ENCODE measurements around the gene ZNRF2.

The ZNRF2 gene

GRCh38 chr7:30349816-30350215, 65.4 kb downstream of the ZNRF2 start:
- no peak overlapping the region for H3K27ac ChIP-seq (ENCODE audit: low read depth, low read length)
- no peaks in the 10 kb centered on the region for H3K9me3 ChIP-seq (ENCODE audit: control insufficient read depth in 5 of 5, low read length in 5 of 5)

DNA sequence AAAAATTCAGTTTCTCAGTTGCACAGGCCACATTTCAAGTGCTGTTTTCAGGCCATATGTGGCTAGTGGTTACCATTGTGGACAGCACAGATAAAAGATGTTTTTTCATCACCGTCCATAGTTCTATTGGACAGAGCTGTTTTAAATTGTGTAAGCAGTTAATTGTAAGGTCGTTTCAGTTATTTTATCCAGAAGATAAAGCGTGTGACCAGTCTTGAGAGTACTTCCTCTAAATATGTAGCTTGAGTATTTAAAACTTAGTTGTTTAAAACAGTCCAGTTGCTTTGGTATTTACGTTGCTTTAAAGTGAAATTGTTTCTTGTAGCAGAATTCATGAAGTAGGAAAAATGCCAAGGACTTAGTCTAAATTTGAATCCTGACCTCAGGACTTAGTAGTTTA, 66.9 kb downstream of the ZNRF2 start:
- Histone ChIP-seq H3K9ac (ENCODE audit: low read length in 5 of 5) (no peak overlapping the region), H3K27me3 (ENCODE audit: control insufficient read depth in 5 of 5, insufficient read depth in 4 of 5, low read length in 5 of 5) (no peaks in the 10 kb centered on the region), H3K36me3 (ENCODE audit: control insufficient read depth in 5 of 5, insufficient read depth in 5 of 5, low read length in 5 of 5) (no peaks in the 10 kb centered on the region), H3K9me3 (ENCODE audit: control insufficient read depth in 5 of 5, low read length in 5 of 5) (no peaks in the 10 kb centered on the region), H3K27ac (ENCODE audit: low read depth, low read length) (no peak overlapping the region), H3K4me1 (ENCODE audit: control insufficient read depth in 5 of 5, insufficient read depth in 5 of 5, low read length in 5 of 5) (peaks cover 0 to 23% (median 3%) of the 10 kb centered on the region in 5 donors), H3K4me3 (ENCODE audit: low read depth in 1 of 5, low read length in 5 of 5) (no peak overlapping the region)

More at GRCh38 chr7:30349816-30350215, 65.4 kb downstream of the ZNRF2 start:
- Histone ChIP-seq H3K36me3 (ENCODE audit: control insufficient read depth in 5 of 5, insufficient read depth in 5 of 5, low read length in 5 of 5) (no peaks in the 10 kb centered on the region), H3K27me3 (ENCODE audit: control insufficient read depth in 5 of 5, insufficient read depth in 4 of 5, low read length in 5 of 5) (no peaks in the 10 kb centered on the region), H3K4me3 (ENCODE audit: low read depth in 1 of 5, low read length in 5 of 5) (no peak overlapping the region), H3K9ac (ENCODE audit: low read length in 5 of 5) (peak overlapping the region in 1 of 5 donors; percentile 13), H3K4me1 (ENCODE audit: control insufficient read depth in 5 of 5, insufficient read depth in 5 of 5, low read length in 5 of 5) (peaks cover 0 to 24% (median 4%) of the 10 kb centered on the region in 5 donors)

GRCh38 chr7:30351724-30352123, 67.3 kb downstream of the ZNRF2 start:
- no peaks in the 10 kb centered on the region for H3K36me3 ChIP-seq (ENCODE audit: control insufficient read depth in 5 of 5, insufficient read depth in 5 of 5, low read length in 5 of 5)
- H3K9me3 ChIP-seq (ENCODE audit: control insufficient read depth in 5 of 5, low read length in 5 of 5), result no peaks in the 10 kb centered on the region
- H3K4me1 ChIP-seq (ENCODE audit: control insufficient read depth in 5 of 5, insufficient read depth in 5 of 5, low read length in 5 of 5), result peaks cover 0 to 23% (median 3%) of the 10 kb centered on the region in 5 donors
- H3K4me3 ChIP-seq (ENCODE audit: low read depth in 1 of 5, low read length in 5 of 5), result no peak overlapping the region
- H3K27me3 ChIP-seq (ENCODE audit: control insufficient read depth in 5 of 5, insufficient read depth in 4 of 5, low read length in 5 of 5), result no peaks in the 10 kb centered on the region
- no peak overlapping the region for H3K27ac ChIP-seq (ENCODE audit: low read depth, low read length)
- H3K9ac ChIP-seq (ENCODE audit: low read length in 5 of 5), result no peak overlapping the region

DNA sequence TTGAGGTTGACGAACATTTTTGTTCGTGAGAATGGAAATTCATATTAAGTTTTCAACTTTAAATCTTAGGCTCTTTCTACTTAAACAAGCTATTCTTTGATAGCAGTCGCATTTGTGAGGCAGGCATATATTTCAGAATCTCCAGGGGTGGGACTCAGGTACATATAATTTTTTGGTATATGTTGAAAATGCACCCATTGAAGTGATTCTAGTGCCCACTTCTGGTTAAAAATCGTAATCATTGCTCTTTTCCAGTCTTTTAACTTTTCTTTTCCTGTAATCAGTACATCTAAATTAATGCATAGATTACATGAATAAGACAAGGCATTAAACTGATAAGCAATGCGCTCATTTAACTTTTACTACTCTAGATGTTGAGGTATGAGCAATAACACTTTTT, 67.8 kb downstream of the ZNRF2 start:
- no peak overlapping the region for H3K9ac ChIP-seq (ENCODE audit: low read length in 5 of 5)
- no peak overlapping the region for H3K4me3 ChIP-seq (ENCODE audit: low read depth in 1 of 5, low read length in 5 of 5)
- no peak overlapping the region for H3K27ac ChIP-seq (ENCODE audit: low read depth, low read length)
- no peaks in the 10 kb centered on the region for H3K9me3 ChIP-seq (ENCODE audit: control insufficient read depth in 5 of 5, low read length in 5 of 5)
- no peaks in the 10 kb centered on the region for H3K36me3 ChIP-seq (ENCODE audit: control insufficient read depth in 5 of 5, insufficient read depth in 5 of 5, low read length in 5 of 5)
- peaks cover 0 to 23% (median 3%) of the 10 kb centered on the region in 5 donors for H3K4me1 ChIP-seq (ENCODE audit: control insufficient read depth in 5 of 5, insufficient read depth in 5 of 5, low read length in 5 of 5)
- H3K27me3 ChIP-seq (ENCODE audit: control insufficient read depth in 5 of 5, insufficient read depth in 4 of 5, low read length in 5 of 5), result no peaks in the 10 kb centered on the region

DNA sequence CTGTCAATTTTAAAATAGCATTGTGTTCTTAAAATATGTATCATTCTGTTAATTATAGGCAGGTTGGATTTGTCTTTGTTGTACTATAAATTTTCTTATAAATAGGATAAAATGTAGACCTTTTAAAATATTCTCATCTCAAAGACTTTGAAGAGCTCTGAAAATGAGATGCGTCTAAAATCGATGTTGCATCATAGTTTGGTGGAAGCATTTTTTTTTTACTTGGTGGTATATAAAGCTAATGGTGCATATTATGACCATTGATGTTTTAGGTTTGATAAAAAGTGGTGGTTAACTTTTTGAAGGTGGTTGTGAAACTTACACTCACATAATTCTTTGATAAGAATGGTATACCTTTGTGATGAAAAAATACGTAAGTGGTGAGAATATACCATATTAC, 69.1 kb downstream of the ZNRF2 start:
- Histone ChIP-seq H3K4me3 (ENCODE audit: low read depth in 1 of 5, low read length in 5 of 5) (no peak overlapping the region), H3K4me1 (ENCODE audit: control insufficient read depth in 5 of 5, insufficient read depth in 5 of 5, low read length in 5 of 5) (peaks cover 0 to 20% (median 0%) of the 10 kb centered on the region in 5 donors), H3K27me3 (ENCODE audit: control insufficient read depth in 5 of 5, insufficient read depth in 4 of 5, low read length in 5 of 5) (no peaks in the 10 kb centered on the region), H3K9ac (ENCODE audit: low read length in 5 of 5) (no peak overlapping the region), H3K27ac (ENCODE audit: low read depth, low read length) (no peak overlapping the region), H3K36me3 (ENCODE audit: control insufficient read depth in 5 of 5, insufficient read depth in 5 of 5, low read length in 5 of 5) (peaks cover 0 to 9% (median 0%) of the 10 kb centered on the region in 5 donors), H3K9me3 (ENCODE audit: control insufficient read depth in 5 of 5, low read length in 5 of 5) (no peaks in the 10 kb centered on the region)

- Histone ChIP-seq H3K36me3 (ENCODE audit: control insufficient read depth in 5 of 5, insufficient read depth in 5 of 5, low read length in 5 of 5) (peaks cover 0 to 9% (median 0%) of the 10 kb centered on the region in 5 donors), H3K9me3 (ENCODE audit: control insufficient read depth in 5 of 5, low read length in 5 of 5) (no peaks in the 10 kb centered on the region), H3K27me3 (ENCODE audit: control insufficient read depth in 5 of 5, insufficient read depth in 4 of 5, low read length in 5 of 5) (no peaks in the 10 kb centered on the region), H3K4me3 (ENCODE audit: low read depth in 1 of 5, low read length in 5 of 5) (no peak overlapping the region), H3K9ac (ENCODE audit: low read length in 5 of 5) (no peak overlapping the region), H3K4me1 (ENCODE audit: control insufficient read depth in 5 of 5, insufficient read depth in 5 of 5, low read length in 5 of 5) (peaks cover 0 to 14% (median 0%) of the 10 kb centered on the region in 5 donors), H3K27ac (ENCODE audit: low read depth, low read length) (no peak overlapping the region)
Observed at GRCh38 chr7:30353932-30354607, 69.7 kb downstream of the ZNRF2 start.

GRCh38 chr7:30354791-30355190, 70.4 kb downstream of the ZNRF2 start:
- H3K4me3 ChIP-seq (ENCODE audit: low read depth in 1 of 5, low read length in 5 of 5), result no peak overlapping the region
- H3K9me3 ChIP-seq (ENCODE audit: control insufficient read depth in 5 of 5, low read length in 5 of 5), result no peaks in the 10 kb centered on the region
- peaks cover 0 to 11% (median 0%) of the 10 kb centered on the region in 5 donors for H3K4me1 ChIP-seq (ENCODE audit: control insufficient read depth in 5 of 5, insufficient read depth in 5 of 5, low read length in 5 of 5)
- H3K27ac ChIP-seq (ENCODE audit: low read depth, low read length), result no peak overlapping the region
- H3K9ac ChIP-seq (ENCODE audit: low read length in 5 of 5), result no peak overlapping the region
- H3K27me3 ChIP-seq (ENCODE audit: control insufficient read depth in 5 of 5, insufficient read depth in 4 of 5, low read length in 5 of 5), result no peaks in the 10 kb centered on the region
- peaks cover 0 to 9% (median 2%) of the 10 kb centered on the region in 5 donors for H3K36me3 ChIP-seq (ENCODE audit: control insufficient read depth in 5 of 5, insufficient read depth in 5 of 5, low read length in 5 of 5)

DNA sequence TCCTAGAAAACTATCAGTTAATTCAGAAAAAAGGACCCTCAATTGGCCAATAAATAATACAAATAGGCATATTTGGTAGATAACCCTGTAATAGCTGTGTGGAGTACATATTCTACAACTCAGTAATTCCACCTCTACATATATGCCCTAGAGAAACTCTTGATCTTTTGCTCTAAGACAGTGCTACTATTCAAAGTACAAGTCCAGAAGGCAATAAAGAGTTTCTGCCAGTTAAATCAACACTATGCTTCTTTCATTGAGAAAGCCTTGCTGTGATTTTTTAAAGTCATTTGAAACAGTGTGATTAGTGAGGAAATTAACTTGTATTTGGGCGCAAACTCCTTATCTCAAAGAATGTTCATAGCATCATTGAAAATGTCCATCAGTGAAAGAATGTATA, 75.6 kb downstream of the ZNRF2 start:
- no peak overlapping the region for H3K27ac ChIP-seq (ENCODE audit: low read depth, low read length)
- H3K36me3 ChIP-seq (ENCODE audit: control insufficient read depth in 5 of 5, insufficient read depth in 5 of 5, low read length in 5 of 5), result peaks cover 0 to 9% (median 2%) of the 10 kb centered on the region in 5 donors
- H3K27me3 ChIP-seq (ENCODE audit: control insufficient read depth in 5 of 5, insufficient read depth in 4 of 5, low read length in 5 of 5), result no peaks in the 10 kb centered on the region
- no peaks in the 10 kb centered on the region for H3K9me3 ChIP-seq (ENCODE audit: control insufficient read depth in 5 of 5, low read length in 5 of 5)
- no peaks in the 10 kb centered on the region for H3K4me1 ChIP-seq (ENCODE audit: control insufficient read depth in 5 of 5, insufficient read depth in 5 of 5, low read length in 5 of 5)
- H3K9ac ChIP-seq (ENCODE audit: low read length in 5 of 5), result no peak overlapping the region
- no peak overlapping the region for H3K4me3 ChIP-seq (ENCODE audit: low read depth in 1 of 5, low read length in 5 of 5)

GRCh38 chr7:30363778-30364563, 79.6 kb downstream of the ZNRF2 start:
- H3K27me3 ChIP-seq (ENCODE audit: control insufficient read depth in 5 of 5, insufficient read depth in 4 of 5, low read length in 5 of 5), result no peaks in the 10 kb centered on the region
- peaks cover 0 to 4% (median 3%) of the 10 kb centered on the region in 5 donors for H3K36me3 ChIP-seq (ENCODE audit: control insufficient read depth in 5 of 5, insufficient read depth in 5 of 5, low read length in 5 of 5)
- no peaks in the 10 kb centered on the region for H3K4me1 ChIP-seq (ENCODE audit: control insufficient read depth in 5 of 5, insufficient read depth in 5 of 5, low read length in 5 of 5)
- H3K9ac ChIP-seq (ENCODE audit: low read length in 5 of 5), result no peak overlapping the region
- no peak overlapping the region for H3K4me3 ChIP-seq (ENCODE audit: low read depth in 1 of 5, low read length in 5 of 5)
- H3K27ac ChIP-seq (ENCODE audit: low read depth, low read length), result no peak overlapping the region
- no peaks in the 10 kb centered on the region for H3K9me3 ChIP-seq (ENCODE audit: control insufficient read depth in 5 of 5, low read length in 5 of 5)

GRCh38 chr7:30364773-30365172, 80.4 kb downstream of the ZNRF2 start:
- H3K9me3 ChIP-seq (ENCODE audit: control insufficient read depth in 5 of 5, low read length in 5 of 5), result no peaks in the 10 kb centered on the region
- H3K27me3 ChIP-seq (ENCODE audit: control insufficient read depth in 5 of 5, insufficient read depth in 4 of 5, low read length in 5 of 5), result no peaks in the 10 kb centered on the region
- H3K27ac ChIP-seq (ENCODE audit: low read depth, low read length), result no peak overlapping the region
- H3K9ac ChIP-seq (ENCODE audit: low read length in 5 of 5), result no peak overlapping the region
- H3K4me1 ChIP-seq (ENCODE audit: control insufficient read depth in 5 of 5, insufficient read depth in 5 of 5, low read length in 5 of 5), result no peaks in the 10 kb centered on the region
- no peak overlapping the region for H3K4me3 ChIP-seq (ENCODE audit: low read depth in 1 of 5, low read length in 5 of 5)
- peaks cover 0 to 4% (median 0%) of the 10 kb centered on the region in 5 donors for H3K36me3 ChIP-seq (ENCODE audit: control insufficient read depth in 5 of 5, insufficient read depth in 5 of 5, low read length in 5 of 5)

Measured in subcutaneous abdominal adipose tissue (tissue), 5 donors.